Neural progenitor cell (in vitro differentiated cells): ENCODE data around the gene LRRC28. TPM values are rescaled to one million over a fixed set of nuclear protein-coding genes. Genes with fewer than 3 reads are reported as not detected.

ENCODE experiments used
- DNase-seq: peaks from one replicate; pipeline ENCODE4 v3.0.0-alpha.2; 2016; ENCODE audit warnings: low spot score
- H2AFZ ChIP-seq: fragments of 200-600 bp; sonication (generic); replicated peaks from 2 replicates; pipeline ENCODE4 v1.6.1; 2016; ENCODE audit warnings: antibody characterized with exemption
- H3F3A ChIP-seq: fragments of 200-600 bp; sonication (generic); 2 replicates; pipeline ENCODE4 v1.6.1; 2016; ENCODE audit warnings: antibody characterized with exemption, low read depth
- H3K27ac ChIP-seq: fragments of 200-600 bp; sonication (generic); 2 replicates; pipeline ENCODE4 v1.5.1; 2016; ENCODE audit warnings: mild to moderate bottlenecking
- H3K27me3 ChIP-seq: fragments of 200-600 bp; sonication (generic); 2 replicates; pipeline ENCODE4 v1.6.1; 2016; ENCODE audit warnings: mild to moderate bottlenecking, moderate library complexity
- H3K36me3 ChIP-seq: fragments of 200-600 bp; sonication (generic); 2 replicates; pipeline ENCODE4 v1.5.1; 2016
- H3K4me1 ChIP-seq: fragments of 200-600 bp; sonication (generic); 2 replicates; pipeline ENCODE4 v1.6.1; 2016; ENCODE audit warnings: mixed run types
- H3K4me2 ChIP-seq: fragments of 200-600 bp; sonication (generic); 2 replicates; pipeline ENCODE4 v1.6.1; 2016
- H3K4me3 ChIP-seq: fragments of 200-600 bp; sonication (generic); 2 replicates; pipeline ENCODE4 v1.5.1; 2016
- H3K79me2 ChIP-seq: fragments of 200-600 bp; sonication (generic); 2 replicates; pipeline ENCODE4 v1.6.1; 2016; ENCODE audit warnings: low read depth
- H3K9ac ChIP-seq: fragments of 200-600 bp; sonication (generic); 2 replicates; pipeline ENCODE4 v1.6.1; 2016
- H3K9me3 ChIP-seq: fragments of 200-600 bp; sonication (generic); 2 replicates; pipeline ENCODE4 v1.5.1; 2016; ENCODE audit warnings: low read depth
- H4K20me1 ChIP-seq: fragments of 200-600 bp; sonication (generic); 2 replicates; pipeline ENCODE4 v1.6.1; 2016; ENCODE audit warnings: low read depth
- H3K27ac Mint-ChIP-seq: 3 replicates; pipeline ENCODE4 v1.8.0; 2021; ENCODE audit warnings: mixed read lengths
- H3K27me3 Mint-ChIP-seq: 2 replicates; pipeline ENCODE4 v1.8.0; 2022; ENCODE audit warnings: low read depth, mild to moderate bottlenecking, inconsistent platforms, moderate library complexity, mixed read lengths; ENCODE audit not compliant: insufficient read depth
- H3K36me3 Mint-ChIP-seq: 3 replicates; pipeline ENCODE4 v1.8.0; 2021; ENCODE audit warnings: mixed read lengths
- H3K4me1 Mint-ChIP-seq: 3 replicates; pipeline ENCODE4 v1.8.0; 2021; ENCODE audit warnings: mixed read lengths
- H3K4me3 Mint-ChIP-seq: 3 replicates; pipeline ENCODE4 v1.8.0; 2021; ENCODE audit warnings: mild to moderate bottlenecking, moderate library complexity, mixed read lengths
- H3K9me3 Mint-ChIP-seq: 3 replicates; pipeline ENCODE4 v1.8.0; 2020; ENCODE audit warnings: mixed read lengths
- EZH2 ChIP-seq: fragments of 200-600 bp; sonication (generic); IDR thresholded peaks from 2 replicates; pipeline ENCODE4 v1.6.1; 2017; ENCODE audit warnings: antibody characterized with exemption, mild to moderate bottlenecking, moderate library complexity
- EZH2phosphoT487 ChIP-seq: fragments of 200-600 bp; sonication (generic); IDR thresholded peaks from 2 replicates; pipeline ENCODE4 v1.6.1; 2017; ENCODE audit warnings: antibody characterized with exemption
- total RNA-seq: library from RNA; depleted of rRNA; stranded (reverse); fragments of >200 nt; gene quantifications from 2 replicates; pipeline ENCODE4 v1.2.3, GENCODE V29; 2015; ENCODE audit warnings: low replicate concordance
- TF ChIP-seq, protein P1 (sequence below): fragments of 200-600 bp; sonication (generic); IDR thresholded peaks from 2 replicates; pipeline ENCODE4 v1.5.1; 2017; ENCODE audit warnings: antibody characterized with exemption, mild to moderate bottlenecking

The LRRC28 gene
- total RNA-seq, 1 donor from 2014 or later: 34.5 TPM

DNA sequence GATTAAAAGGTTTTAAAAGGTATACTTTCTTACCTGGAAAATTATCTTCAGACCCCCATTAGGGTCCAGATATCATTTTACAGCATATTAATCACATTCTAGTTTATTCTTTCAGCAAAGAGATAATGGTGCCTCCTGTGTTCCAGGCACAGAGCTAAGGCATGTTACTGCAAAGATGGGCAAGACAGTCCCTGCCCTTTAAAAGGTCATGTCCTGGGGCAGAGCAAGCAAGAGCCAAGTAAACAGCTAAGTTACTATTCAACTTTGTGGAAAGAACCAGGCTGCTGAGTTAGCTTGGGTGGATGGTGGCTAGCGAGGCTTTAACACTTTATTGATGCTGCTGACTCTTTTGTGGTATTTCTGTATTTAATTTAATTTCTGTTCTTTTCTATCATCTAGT is 75.0 kb downstream of the LRRC28 start:
- Histone ChIP-seq H3K9ac (no peak overlapping the region), H2AFZ (no peak overlapping the region), H3K79me2 (no peaks in the 10 kb centered on the region), H3F3A (no peaks in the 10 kb centered on the region), H3K4me2 (no peak overlapping the region), H4K20me1 (no peaks in the 10 kb centered on the region), H3K4me3 (no peak overlapping the region), H3K27me3 (no peaks in the 10 kb centered on the region), H3K27ac (no peak overlapping the region), H3K36me3 (no peaks in the 10 kb centered on the region), H3K4me1 (no peaks in the 10 kb centered on the region), H3K9me3 (no peaks in the 10 kb centered on the region)
- Mint-ChIP-seq H3K27ac (no peak overlapping the region), H3K9me3 (no peaks in the 10 kb centered on the region), H3K4me3 (no peak overlapping the region), H3K4me1 (no peaks in the 10 kb centered on the region), H3K27me3 (no peaks in the 10 kb centered on the region), H3K36me3 (no peaks in the 10 kb centered on the region)
- DNase-seq: no peak
- TF ChIP-seq, protein P1, sequence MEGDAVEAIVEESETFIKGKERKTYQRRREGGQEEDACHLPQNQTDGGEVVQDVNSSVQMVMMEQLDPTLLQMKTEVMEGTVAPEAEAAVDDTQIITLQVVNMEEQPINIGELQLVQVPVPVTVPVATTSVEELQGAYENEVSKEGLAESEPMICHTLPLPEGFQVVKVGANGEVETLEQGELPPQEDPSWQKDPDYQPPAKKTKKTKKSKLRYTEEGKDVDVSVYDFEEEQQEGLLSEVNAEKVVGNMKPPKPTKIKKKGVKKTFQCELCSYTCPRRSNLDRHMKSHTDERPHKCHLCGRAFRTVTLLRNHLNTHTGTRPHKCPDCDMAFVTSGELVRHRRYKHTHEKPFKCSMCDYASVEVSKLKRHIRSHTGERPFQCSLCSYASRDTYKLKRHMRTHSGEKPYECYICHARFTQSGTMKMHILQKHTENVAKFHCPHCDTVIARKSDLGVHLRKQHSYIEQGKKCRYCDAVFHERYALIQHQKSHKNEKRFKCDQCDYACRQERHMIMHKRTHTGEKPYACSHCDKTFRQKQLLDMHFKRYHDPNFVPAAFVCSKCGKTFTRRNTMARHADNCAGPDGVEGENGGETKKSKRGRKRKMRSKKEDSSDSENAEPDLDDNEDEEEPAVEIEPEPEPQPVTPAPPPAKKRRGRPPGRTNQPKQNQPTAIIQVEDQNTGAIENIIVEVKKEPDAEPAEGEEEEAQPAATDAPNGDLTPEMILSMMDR: no peak
- no peak for TF ChIP-seq EZH2
- no peak for TF ChIP-seq EZH2phosphoT487

DNA sequence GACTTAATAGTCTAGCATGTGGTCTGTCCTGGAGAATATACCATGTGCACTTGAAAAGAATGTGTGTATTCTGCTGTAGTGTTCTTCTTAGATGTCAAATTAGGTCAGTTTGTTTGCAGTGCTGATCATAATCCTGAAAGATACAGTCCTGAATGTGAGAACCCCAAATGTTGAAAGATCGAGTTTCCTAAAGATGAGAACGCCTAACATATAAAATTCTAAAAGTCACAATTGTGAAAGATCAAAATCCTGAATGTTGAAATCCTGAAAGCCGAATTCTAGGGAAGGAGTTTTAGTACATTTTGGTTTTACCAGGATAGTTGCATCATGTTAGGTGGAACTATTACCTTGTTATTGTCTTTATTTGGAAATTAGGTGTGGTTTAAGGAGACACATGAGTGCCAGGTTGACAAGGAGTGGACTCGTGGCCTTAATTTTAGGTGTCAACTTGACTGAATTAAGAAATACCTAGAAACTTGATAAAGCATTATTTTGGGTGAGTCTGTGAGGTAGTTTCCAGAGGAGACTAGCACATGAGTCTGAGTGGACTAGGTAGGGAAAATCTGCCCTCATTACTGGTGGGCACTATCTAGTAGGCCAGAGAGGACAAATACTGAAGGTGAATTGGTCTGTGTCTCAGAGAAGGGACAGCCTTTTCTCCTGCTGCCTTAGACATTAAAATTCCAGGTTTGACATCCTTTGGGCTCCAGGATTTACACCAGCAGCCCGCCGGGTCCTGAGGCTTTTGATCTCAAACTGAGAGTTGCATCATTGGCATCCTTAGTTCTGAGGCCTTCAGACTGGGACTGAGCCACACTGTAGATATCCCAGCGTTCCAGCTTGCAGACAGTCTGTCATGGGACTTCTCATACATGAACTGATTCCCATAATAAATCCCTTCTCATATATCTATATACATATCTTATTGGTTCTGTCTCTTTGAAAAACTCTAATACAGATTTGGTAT is 77.1 kb downstream of the LRRC28 start:
- no peaks in the 10 kb centered on the region for H3K36me3 ChIP-seq
- H3F3A ChIP-seq: no peaks in the 10 kb centered on the region
- no peak overlapping the region for H3K9ac ChIP-seq
- TF ChIP-seq EZH2: no peak
- TF ChIP-seq, protein P1: no peak
- no peak for TF ChIP-seq EZH2phosphoT487
- H3K27me3 ChIP-seq: no peaks in the 10 kb centered on the region
- no peaks in the 10 kb centered on the region for H4K20me1 ChIP-seq
- H2AFZ ChIP-seq: no peak overlapping the region
- no peak overlapping the region for H3K4me2 ChIP-seq
- Mint-ChIP-seq H3K27me3 (no peaks in the 10 kb centered on the region), H3K9me3 (no peaks in the 10 kb centered on the region), H3K4me3 (no peak overlapping the region), H3K27ac (no peak overlapping the region), H3K36me3 (no peaks in the 10 kb centered on the region), H3K4me1 (peaks cover 14% of the 10 kb centered on the region)
- DNase-seq: no peak
- no peaks in the 10 kb centered on the region for H3K9me3 ChIP-seq
- H3K27ac ChIP-seq: no peak overlapping the region
- no peaks in the 10 kb centered on the region for H3K4me1 ChIP-seq
- no peak overlapping the region for H3K4me3 ChIP-seq
- H3K79me2 ChIP-seq: no peaks in the 10 kb centered on the region

DNA sequence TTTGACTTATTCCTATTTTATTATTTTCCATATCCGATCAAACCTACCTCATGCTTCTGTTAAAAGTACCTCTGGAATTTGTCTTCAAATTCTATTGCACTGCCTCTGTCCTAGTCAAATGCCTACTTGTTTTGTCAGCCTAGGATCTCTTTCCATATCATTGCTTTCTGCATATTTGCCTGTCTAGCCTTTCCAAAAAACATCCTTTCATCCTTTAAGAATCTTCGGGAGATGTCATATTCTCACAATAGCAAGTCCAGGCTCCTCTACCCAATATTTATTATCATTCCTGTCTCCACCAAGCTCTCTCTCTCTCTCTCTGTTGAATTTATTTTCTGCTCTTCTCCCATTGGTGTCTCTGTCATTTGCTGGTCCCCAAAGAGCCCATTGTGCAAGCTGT is 80.1 kb downstream of the LRRC28 start:
- Mint-ChIP-seq H3K4me1 (peaks cover 22% of the 10 kb centered on the region), H3K27me3 (no peaks in the 10 kb centered on the region), H3K9me3 (no peaks in the 10 kb centered on the region), H3K36me3 (no peaks in the 10 kb centered on the region), H3K4me3 (no peak overlapping the region), H3K27ac (no peak overlapping the region)
- DNase-seq: no peak
- no peaks in the 10 kb centered on the region for H3K4me1 ChIP-seq
- H3K27me3 ChIP-seq: no peaks in the 10 kb centered on the region
- no peak overlapping the region for H3K9ac ChIP-seq
- H3K4me2 ChIP-seq: no peak overlapping the region
- no peak overlapping the region for H2AFZ ChIP-seq
- no peak overlapping the region for H3K4me3 ChIP-seq
- H3K9me3 ChIP-seq: no peaks in the 10 kb centered on the region
- no peaks in the 10 kb centered on the region for H4K20me1 ChIP-seq
- TF ChIP-seq, protein P1: no peak
- no peak for TF ChIP-seq EZH2
- no peak for TF ChIP-seq EZH2phosphoT487
- H3K79me2 ChIP-seq: no peaks in the 10 kb centered on the region
- no peak overlapping the region for H3K27ac ChIP-seq
- H3F3A ChIP-seq: no peaks in the 10 kb centered on the region
- H3K36me3 ChIP-seq: no peaks in the 10 kb centered on the region
